GM18907 (cell line): Measurements from ENCODE around the gene HNRNPD.
"Not testable (repeated sequence)": the region's sequence is repeated elsewhere in the genome, so short reads cannot be mapped to it uniquely, and the experiment has no call there.

ENCODE experiments used
- ATAC-seq: cut with Tn5 transposase; IDR thresholded peaks from one replicate; pipeline ENCODE4 v1.9.1; 2021; ENCODE audit warnings: mild to moderate bottlenecking, moderate library complexity; ENCODE audit not compliant: unreplicated experiment

Gene HNRNPD, protein sequence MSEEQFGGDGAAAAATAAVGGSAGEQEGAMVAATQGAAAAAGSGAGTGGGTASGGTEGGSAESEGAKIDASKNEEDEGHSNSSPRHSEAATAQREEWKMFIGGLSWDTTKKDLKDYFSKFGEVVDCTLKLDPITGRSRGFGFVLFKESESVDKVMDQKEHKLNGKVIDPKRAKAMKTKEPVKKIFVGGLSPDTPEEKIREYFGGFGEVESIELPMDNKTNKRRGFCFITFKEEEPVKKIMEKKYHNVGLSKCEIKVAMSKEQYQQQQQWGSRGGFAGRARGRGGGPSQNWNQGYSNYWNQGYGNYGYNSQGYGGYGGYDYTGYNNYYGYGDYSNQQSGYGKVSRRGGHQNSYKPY

GRCh38 chr4:82373816-82374625 lies at the start of gene HNRNPD:
Gene HNRNPD, minus strand, starts transcription at chr4:82373991. Its CDS starts 313 bp downstream, at chr4:82373678.
- ATAC-seq, result peak; percentile 97

DNA sequence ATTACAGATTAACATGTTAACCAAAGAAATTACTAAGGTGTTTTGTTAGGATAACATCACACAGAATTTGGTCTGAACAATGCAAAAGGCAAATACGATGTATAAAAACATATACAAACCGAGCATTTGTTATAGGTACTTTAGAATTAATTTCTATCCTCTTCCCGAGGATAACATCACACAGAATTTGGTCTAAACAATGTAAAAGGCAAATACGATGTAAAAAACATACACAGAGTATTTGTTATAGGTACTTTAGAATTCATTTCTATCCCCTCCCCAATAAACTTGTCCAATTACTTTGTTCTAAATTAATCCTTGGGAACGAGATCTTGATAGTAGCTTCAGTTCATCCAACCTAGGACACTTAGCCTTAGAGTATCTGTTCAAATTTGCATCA lies 48.8 kb upstream of the HNRNPD start:
- no peak for ATAC-seq

DNA sequence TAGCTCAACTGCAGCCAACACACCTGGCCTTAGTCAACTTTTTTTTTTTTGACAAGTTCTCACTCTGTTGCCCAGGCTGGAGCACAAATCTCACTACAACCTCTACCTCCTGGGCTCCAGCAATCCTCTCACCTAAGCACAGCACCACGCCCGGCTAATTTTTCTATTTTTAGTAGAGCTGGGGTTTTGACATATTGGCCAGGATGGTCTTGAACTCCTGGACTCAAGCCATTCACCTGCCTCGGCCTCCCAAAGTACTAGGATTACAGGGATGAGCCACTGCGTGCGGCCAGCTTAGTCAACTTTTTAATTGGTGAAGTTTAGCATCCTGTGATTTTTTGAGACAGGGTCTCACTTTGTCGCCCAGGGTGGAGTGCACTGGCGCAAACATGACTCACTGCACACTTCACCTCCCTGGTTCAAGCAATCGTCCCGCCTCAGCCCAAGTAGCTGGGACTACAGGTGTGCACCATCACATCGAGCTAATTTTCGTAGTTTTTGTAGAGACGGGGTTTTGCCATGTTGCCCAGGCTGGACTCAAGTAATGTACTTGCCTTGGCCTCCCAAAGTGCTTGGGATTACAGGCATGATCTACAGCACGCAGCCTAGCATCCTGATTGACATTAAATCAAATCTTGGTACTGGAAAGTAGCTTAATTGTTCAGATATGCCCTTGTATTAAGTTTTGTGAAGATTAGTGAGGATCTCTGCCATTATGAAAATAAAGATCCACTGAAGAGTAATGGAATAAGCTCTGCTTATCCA lies 48.2 kb upstream of the HNRNPD start:
- no peak for ATAC-seq

- no peak for ATAC-seq
Observed at GRCh38 chr4:82419451-82419850, 45.7 kb upstream of the HNRNPD start.

DNA sequence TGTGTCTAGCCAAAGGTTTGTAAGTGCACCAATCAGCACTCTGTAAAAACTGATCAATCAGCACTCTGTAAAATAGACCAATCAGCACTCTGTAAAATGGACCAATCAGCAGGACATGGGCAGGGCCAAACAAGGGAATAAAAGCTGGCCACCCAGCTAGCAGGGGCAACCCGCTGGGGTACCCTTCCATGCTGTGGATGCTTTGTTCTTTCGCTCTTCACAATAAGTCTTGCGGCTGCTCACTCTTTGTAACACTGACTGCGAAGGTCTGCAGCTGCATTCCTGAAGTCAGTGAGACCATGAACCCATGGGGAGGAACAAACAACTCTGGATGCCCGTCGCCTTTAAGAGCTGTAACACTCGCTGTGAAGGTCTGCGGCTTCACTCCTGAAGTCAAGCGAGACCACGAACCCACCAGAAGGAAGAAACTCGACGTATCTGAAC lies 42.2 kb upstream of the HNRNPD start:
- no peak for ATAC-seq

- not testable (repeated sequence) for ATAC-seq
Observed at GRCh38 chr4:82415061-82415460, 41.3 kb upstream of the HNRNPD start.

DNA sequence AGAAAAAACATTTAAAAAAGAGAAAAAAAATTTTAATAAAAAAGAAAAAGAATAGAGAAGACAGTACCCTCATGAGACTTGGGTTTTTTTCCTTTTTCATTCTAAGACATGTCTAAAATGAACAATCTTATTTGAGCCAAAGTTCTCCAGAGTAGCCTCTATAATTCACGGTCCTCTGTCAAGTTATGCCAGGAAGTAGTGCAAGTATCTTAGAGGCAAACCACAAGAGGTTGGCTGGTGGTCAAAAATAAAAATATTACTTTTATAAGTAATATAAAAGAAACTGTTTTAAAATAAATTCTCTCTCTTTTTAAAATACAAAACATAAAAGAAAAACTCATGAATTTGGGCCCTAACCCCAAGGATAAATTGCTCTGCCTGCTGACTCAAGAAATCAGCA lies 29.9 kb upstream of the HNRNPD start:
- ATAC-seq, result no peak

GRCh38 chr4:82402196-82402775 lies 28.5 kb upstream of the HNRNPD start:
- ATAC-seq, result no peak

- ATAC-seq, result no peak
Observed at GRCh38 chr4:82401600-82401999, 27.8 kb upstream of the HNRNPD start.

- ATAC-seq, result no peak
Observed at GRCh38 chr4:82398263-82398662, 24.5 kb upstream of the HNRNPD start.

GRCh38 chr4:82397527-82397926 lies 23.7 kb upstream of the HNRNPD start:
- no peak for ATAC-seq

DNA sequence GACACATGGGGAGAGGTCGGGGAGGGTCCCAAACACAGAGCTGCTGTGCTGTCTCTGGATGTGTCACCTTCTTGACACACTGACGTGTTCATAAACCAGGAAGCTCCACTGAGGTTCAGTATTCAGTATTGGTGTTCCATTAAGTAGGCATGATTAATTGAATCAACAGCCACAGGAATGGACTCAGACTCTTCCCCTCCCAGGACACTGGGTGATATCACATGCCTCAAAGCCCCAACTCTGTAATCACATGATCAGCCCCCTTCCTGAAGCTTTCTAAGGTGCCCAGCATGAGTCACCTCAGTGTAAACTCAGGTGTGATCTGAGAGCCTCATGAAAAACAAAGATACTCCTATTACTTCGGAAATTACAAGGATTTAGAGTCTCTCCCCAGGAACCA lies 21.1 kb upstream of the HNRNPD start:
- ATAC-seq, result no peak

GRCh38 chr4:82390061-82390460 lies 16.3 kb upstream of the HNRNPD start:
- ATAC-seq, result not testable (repeated sequence)

DNA sequence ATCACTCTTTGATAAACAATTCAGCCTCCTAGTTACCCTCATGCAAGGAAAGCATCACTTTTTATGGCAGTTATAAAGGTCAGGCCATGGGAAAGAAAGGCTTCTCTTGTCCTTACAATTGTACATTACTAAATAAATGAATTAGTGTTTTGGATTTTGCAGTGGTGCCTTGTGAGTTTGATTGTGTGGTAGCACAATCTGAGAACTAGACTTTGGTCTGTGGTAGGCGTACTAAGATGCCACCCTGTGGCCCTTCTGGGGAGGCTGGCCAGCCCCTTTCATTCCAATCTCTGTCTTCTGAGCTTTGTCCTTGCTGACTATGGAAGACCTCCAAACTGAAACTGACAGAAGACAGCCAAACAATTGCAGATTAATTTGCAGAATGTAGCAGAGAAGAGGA lies 14.6 kb upstream of the HNRNPD start:
- no peak for ATAC-seq

DNA sequence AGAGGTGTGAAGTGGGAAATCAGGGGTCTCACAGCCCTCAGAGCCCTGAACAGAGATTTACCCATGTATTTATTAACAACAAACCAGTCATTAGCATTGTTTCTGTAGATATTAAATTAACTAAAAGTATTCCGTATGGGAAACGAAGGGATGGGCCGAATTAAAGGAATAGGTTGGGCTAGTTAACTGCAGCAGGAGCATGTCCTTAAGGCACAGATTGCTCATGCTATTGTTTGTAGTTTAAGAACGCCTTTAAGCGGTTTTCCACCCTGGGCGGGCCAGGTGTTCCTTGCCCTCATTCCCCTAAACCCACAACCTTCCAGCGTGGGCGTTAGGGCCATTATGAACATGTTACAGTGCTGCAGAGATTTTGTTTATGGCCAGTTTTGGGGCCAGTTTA lies 12.5 kb upstream of the HNRNPD start:
- ATAC-seq, result not testable (repeated sequence)

- ATAC-seq, result no peak
Observed at GRCh38 chr4:82382751-82383150, 9.0 kb upstream of the HNRNPD start.

- ATAC-seq, result no peak
Observed at GRCh38 chr4:82381661-82382296, 8.0 kb upstream of the HNRNPD start.

GRCh38 chr4:82381235-82381634 lies 7.4 kb upstream of the HNRNPD start:
- ATAC-seq, result no peak

DNA sequence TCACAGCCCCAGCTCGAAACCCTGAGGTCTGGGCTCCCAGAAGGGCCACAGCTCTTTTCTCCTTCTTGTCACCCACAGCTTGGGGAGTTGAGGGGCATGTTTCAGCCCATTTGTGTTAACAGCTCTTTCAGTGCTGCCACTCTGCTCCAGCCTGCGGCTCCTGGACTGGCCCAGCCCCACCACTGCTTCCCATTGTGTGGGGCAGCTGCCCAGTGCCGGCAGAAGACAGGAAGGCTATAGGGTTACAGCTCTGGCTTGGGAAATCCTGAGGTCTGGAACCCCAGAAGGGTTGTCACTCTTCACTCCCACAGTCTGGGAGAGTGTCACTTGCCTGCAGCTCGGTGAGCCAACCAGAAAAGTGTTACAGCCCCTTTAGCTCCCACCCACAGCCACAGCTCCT lies 7.0 kb upstream of the HNRNPD start:
- ATAC-seq, result no peak

GRCh38 chr4:82380344-82380743 lies 6.6 kb upstream of the HNRNPD start:
- ATAC-seq, result no peak

DNA sequence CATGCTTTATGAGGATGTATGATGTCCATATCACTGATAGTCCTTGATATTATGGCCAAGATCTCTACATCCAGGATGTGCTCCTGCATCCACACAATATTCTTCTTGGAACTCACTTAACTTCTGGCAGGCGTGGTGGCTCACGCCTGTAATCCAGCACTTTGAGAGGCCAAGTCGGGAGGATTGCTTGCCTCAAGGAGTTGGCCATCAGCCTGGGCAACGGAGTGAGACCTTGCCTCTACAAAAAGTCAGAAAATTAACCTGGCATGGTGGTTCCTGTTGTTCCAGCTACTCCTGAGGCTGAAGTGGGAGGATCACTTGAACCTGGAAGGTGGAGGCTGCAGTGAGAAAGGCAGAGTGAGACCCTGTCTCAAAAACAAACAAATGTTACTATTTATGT lies 2.3 kb upstream of the HNRNPD start:
- no peak for ATAC-seq
